Measurements from ENCODE around the gene TMEM131. TPM values are rescaled to one million over a fixed set of nuclear protein-coding genes. Genes with fewer than 3 reads are reported as not detected.

TMEM131 gene
- total and polyA plus RNA-seq, 2 of the 8 experiments (the other 6 are each of a cell fraction or from before 2014, with no cell fraction given), result 9.7 to 22.9 TPM

- POLR2A ChIA-PET (ENCODE audit: partially characterized antibody), result no interaction called here
- H3K27ac ChIP-seq (ENCODE audit: low read depth, low read length), result no peak overlapping the region
- H2BK20ac ChIP-seq (ENCODE audit: low read length), result no peak overlapping the region
- H3K9ac ChIP-seq (replicated peaks in 1 of 4; ENCODE audit: extremely low read depth in 1 of 4, low read depth in 3 of 4, low read length in 3 of 4), result no peak overlapping the region
- H3K4me1 ChIP-seq (replicated peaks in 1 of 4; ENCODE audit: control insufficient read depth in 3 of 4, insufficient read depth in 4 of 4, low read length in 3 of 4), result peaks cover 0 to 2% (median 0%) of the 10 kb centered on the region in 4 experiments; a peak in 1 of 7 replicates
- H4K8ac ChIP-seq (ENCODE audit: extremely low read depth, insufficient read depth, low read length), result no peak overlapping the region
- DNase-seq (ENCODE audit: low read depth in 1 of 2, low spot score in 2 of 2) (no peak), FAIRE-seq (no peak)
- peaks cover 0 to 31% of the 10 kb centered on the region in 2 experiments; a peak in 2 of 4 replicates for H3K79me2 ChIP-seq (ENCODE audit: control insufficient read depth in 1 of 2, insufficient read depth in 2 of 2, low read length in 2 of 2)
- H3K18ac ChIP-seq (ENCODE audit: extremely low read depth, low read length), result no peak overlapping the region
- no peak overlapping the region for H3K14ac ChIP-seq (ENCODE audit: insufficient read length)
- no peak overlapping the region for H3K23ac ChIP-seq (ENCODE audit: insufficient read length)
- no peak overlapping the region for H2AFZ ChIP-seq (ENCODE audit: low read length)
- no peak overlapping the region for H3K4ac ChIP-seq (replicated peaks; ENCODE audit: insufficient read length, low read depth, low read length)
- no peak overlapping the region for H2AK5ac ChIP-seq (ENCODE audit: low read depth, low read length)
- H3K4me2 ChIP-seq (ENCODE audit: insufficient read depth in 1 of 2, low read depth in 2 of 2, low read length in 2 of 2), result no peak overlapping the region
- H3K36me3 ChIP-seq (ENCODE audit: control insufficient read depth in 2 of 4, insufficient read depth in 4 of 4, low read length in 3 of 4), result peaks cover 0 to 6% (median 0%) of the 10 kb centered on the region in 4 experiments; a peak in 2 of 8 replicates
- H4K91ac ChIP-seq (replicated peaks; ENCODE audit: insufficient read length, low read length), result no peak overlapping the region
- WGBS, 2 experiments (ENCODE audit: extremely low coverage in 1 of 2, insufficient coverage in 1 of 2, insufficient read length in 1 of 2, insufficient replicate concordance in 2 of 2, low coverage in 1 of 2, low lambda C conversion rate in 2 of 2, missing lambda C conversion rate in 1 of 2), result 90% methylated on average over 2 of the region's 2 CpGs; no CpG with 5 or more reads in 1 of the 2 experiments
- no peaks in the 10 kb centered on the region for H3K27me3 ChIP-seq (replicated peaks in 1 of 4; ENCODE audit: control insufficient read depth in 3 of 4, extremely low read depth in 1 of 4, insufficient read depth in 3 of 4, low read length in 3 of 4)
- no peaks in the 10 kb centered on the region for H3K23me2 ChIP-seq (ENCODE audit: low read depth, low read length)
- no peak overlapping the region for H2BK15ac ChIP-seq (ENCODE audit: low read length)
- H2BK12ac ChIP-seq (ENCODE audit: low read depth, low read length), result no peak overlapping the region
- peaks cover 2 to 3% of the 10 kb centered on the region in 2 experiments for H4K20me1 ChIP-seq (replicated peaks in 1 of 2; ENCODE audit: control insufficient read depth in 1 of 2, insufficient read depth in 2 of 2, low read length in 2 of 2)
- no peak overlapping the region for H2BK120ac ChIP-seq (replicated peaks; ENCODE audit: low read depth, low read length)
- H3K56ac ChIP-seq (replicated peaks; ENCODE audit: insufficient read length, low read depth, low read length), result no peak overlapping the region
- H4K5ac ChIP-seq (ENCODE audit: insufficient read length, low read depth, low read length), result no peak overlapping the region
- no peak overlapping the region for H2BK5ac ChIP-seq (ENCODE audit: low read depth, low read length)
- no peaks in the 10 kb centered on the region for H3K79me1 ChIP-seq (ENCODE audit: low read depth, low read length)
- CTCF ChIA-PET (ENCODE audit: partially characterized antibody), result interaction anchor here (1.0 kb wide), 1 partner anchor 32 kb away, joined by 3 read pairs; no protein-coding TSS in a partner anchor
- H3K9me3 ChIP-seq (ENCODE audit: insufficient read depth in 2 of 2, low read depth in 1 of 2, low read length in 1 of 2), result no peaks in the 10 kb centered on the region
- no peak overlapping the region for H3K4me3 ChIP-seq (ENCODE audit: extremely low read depth in 1 of 4, insufficient read depth in 2 of 4, low read depth in 3 of 4, low read length in 4 of 4)
- TF ChIP-seq, protein P1, sequence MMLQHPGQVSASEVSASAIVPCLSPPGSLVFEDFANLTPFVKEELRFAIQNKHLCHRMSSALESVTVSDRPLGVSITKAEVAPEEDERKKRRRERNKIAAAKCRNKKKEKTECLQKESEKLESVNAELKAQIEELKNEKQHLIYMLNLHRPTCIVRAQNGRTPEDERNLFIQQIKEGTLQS (IDR thresholded peaks at IDR 0.05; ENCODE audit: insufficient read depth, low read depth, low read length), result no peak
- TF ChIP-seq CBX8 (IDR thresholded peaks at IDR 0.05; ENCODE audit: borderline replicate concordance, low read depth, low read length), result no peak
- no peak for TF ChIP-seq SIN3A (conservative IDR thresholded peaks at IDR 0.05 in 1 of 2, IDR thresholded peaks at IDR 0.05 in 1 of 2; ENCODE audit: low read depth in 1 of 2, low read length in 2 of 2)
- no peak for TF ChIP-seq BCL11A (IDR thresholded peaks at IDR 0.05; ENCODE audit: low read depth in 2 of 2, low read length in 2 of 2)
- no peak for TF ChIP-seq TBP (IDR thresholded peaks at IDR 0.05; ENCODE audit: low read depth, low read length)
- no peak for TF ChIP-seq MAX (IDR thresholded peaks at IDR 0.05)
- no peak for TF ChIP-seq YY1 (IDR thresholded peaks at IDR 0.05; ENCODE audit: low read depth, low read length)
- no peak for TF ChIP-seq NRF1 (IDR thresholded peaks at IDR 0.05; ENCODE audit: low read depth, low read length)
- no peak for TF ChIP-seq FOSL1 (IDR thresholded peaks at IDR 0.05; ENCODE audit: insufficient read depth, low read depth, low read length)
- TF ChIP-seq CTBP2 (IDR thresholded peaks at IDR 0.05; ENCODE audit: borderline replicate concordance, insufficient read depth, insufficient read length, low read length), result no peak
- no peak for TF ChIP-seq BRCA1 (IDR thresholded peaks at IDR 0.05; ENCODE audit: low read depth, low read length)
- no peak for TF ChIP-seq PHF8 (conservative IDR thresholded peaks at IDR 0.05; ENCODE audit: low read depth, low read length)
- no peak for TF ChIP-seq ASH2L (IDR thresholded peaks at IDR 0.05; ENCODE audit: low read length)
Observed at GRCh38 chr2:97926946-97927345, 68.8 kb downstream of the TMEM131 start.

Measured in H1 (cell line).